ENCODE data around the gene CXCL5. TPM values are rescaled to one million over a fixed set of nuclear protein-coding genes. Genes with fewer than 3 reads are reported as not detected.

Gene CXCL5
- total RNA-seq (2021; ENCODE audit: unreplicated experiment), result 0.10 TPM
- 0.12 TPM for polyA plus RNA-seq (2012; ENCODE audit: insufficient read length)
- Bru-seq, nascent RNA, result percentile 20 among the genes with signal in this experiment
- BruChase-seq, experiment 1, labeled RNA remaining after a 2-hour chase, result percentile 24 among the genes with signal in this experiment
- BruChase-seq, experiment 2, labeled RNA remaining after a 6-hour chase, result percentile 40 among the genes with signal in this experiment
- long read RNA-seq, result 0 reads

GRCh38 chr4:73998040-73999011 is at the start of gene CXCL5:
Gene CXCL5, minus strand, starts transcription at chr4:73998677. Its CDS starts 96 bp downstream, at chr4:73998581.
- Histone ChIP-seq H3K4me1 (ENCODE audit: control insufficient read depth, insufficient read depth, low read length) (no peaks in the 10 kb centered on the region), H3K9me3 (ENCODE audit: control insufficient read depth, insufficient read depth, low read depth, low read length) (no peaks in the 10 kb centered on the region), H3K27ac (ENCODE audit: low read length) (no peak within 1 kb of the TSS), H3K36me3 (ENCODE audit: control insufficient read depth, insufficient read depth, low read length) (no peaks in the 10 kb centered on the region), H3K4me3 (ENCODE audit: low read depth in 2 of 2, low read length in 2 of 2) (peak within 1 kb of the TSS; percentile 29 to 46), H3K27me3 (ENCODE audit: control insufficient read depth, insufficient read depth, low read length) (0 out of 2 replicates have a peak, but pooled peaks cover 2% of the 10 kb centered on the region)
- POLR2A ChIA-PET, result no interaction called here
- TF ChIP-seq SIN3A (IDR thresholded peaks at IDR 0.05; ENCODE audit: borderline replicate concordance, insufficient read depth, low read depth, low read length), result no peak
- TF ChIP-seq, protein P1, sequence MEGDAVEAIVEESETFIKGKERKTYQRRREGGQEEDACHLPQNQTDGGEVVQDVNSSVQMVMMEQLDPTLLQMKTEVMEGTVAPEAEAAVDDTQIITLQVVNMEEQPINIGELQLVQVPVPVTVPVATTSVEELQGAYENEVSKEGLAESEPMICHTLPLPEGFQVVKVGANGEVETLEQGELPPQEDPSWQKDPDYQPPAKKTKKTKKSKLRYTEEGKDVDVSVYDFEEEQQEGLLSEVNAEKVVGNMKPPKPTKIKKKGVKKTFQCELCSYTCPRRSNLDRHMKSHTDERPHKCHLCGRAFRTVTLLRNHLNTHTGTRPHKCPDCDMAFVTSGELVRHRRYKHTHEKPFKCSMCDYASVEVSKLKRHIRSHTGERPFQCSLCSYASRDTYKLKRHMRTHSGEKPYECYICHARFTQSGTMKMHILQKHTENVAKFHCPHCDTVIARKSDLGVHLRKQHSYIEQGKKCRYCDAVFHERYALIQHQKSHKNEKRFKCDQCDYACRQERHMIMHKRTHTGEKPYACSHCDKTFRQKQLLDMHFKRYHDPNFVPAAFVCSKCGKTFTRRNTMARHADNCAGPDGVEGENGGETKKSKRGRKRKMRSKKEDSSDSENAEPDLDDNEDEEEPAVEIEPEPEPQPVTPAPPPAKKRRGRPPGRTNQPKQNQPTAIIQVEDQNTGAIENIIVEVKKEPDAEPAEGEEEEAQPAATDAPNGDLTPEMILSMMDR (IDR thresholded peaks at IDR 0.05), result no peak; the same call in 1 of the 2 replicates
- TF ChIP-seq TCF7L2 (IDR thresholded peaks at IDR 0.05; ENCODE audit: low read depth, low read length), result no peak
- TF ChIP-seq REST (IDR thresholded peaks at IDR 0.05; ENCODE audit: insufficient read depth in 1 of 2, low read depth in 2 of 2, low read length in 1 of 2), result no peak
- TF ChIP-seq POLR2AphosphoS5 (IDR thresholded peaks at IDR 0.05; ENCODE audit: low read depth, low read length), result no peak
- no peak for DNase-seq (ENCODE audit: low read depth, low spot score)
- in situ Hi-C loops (cut with HindIII; ENCODE audit: low pct_unique_long_range_greater_than_20kb, low sequenced_read_pairs), result no loop called here
- intact Hi-C loops (cut with micrococcal nuclease; ENCODE audit: unreplicated experiment), result no loop called here
- BruUV-seq (replicated peaks), result no TSS peak
- CTCF ChIA-PET, result no interaction called here
- ATAC-seq, result peak; percentile 80

GRCh38 chr4:74047152-74047551 is 48.7 kb upstream of the CXCL5 start:
- in situ Hi-C loops (cut with HindIII; ENCODE audit: low pct_unique_long_range_greater_than_20kb, low sequenced_read_pairs), result no loop called here
- POLR2A ChIA-PET, result no interaction called here

More at GRCh38 chr4:74047152-74047551, 48.7 kb upstream of the CXCL5 start:
- DNase-seq (ENCODE audit: low read depth, low spot score), result no peak
- Histone ChIP-seq H3K27ac (ENCODE audit: low read length) (no peak overlapping the region), H3K4me3 (ENCODE audit: low read depth in 2 of 2, low read length in 2 of 2) (no peak overlapping the region), H3K9me3 (ENCODE audit: control insufficient read depth, insufficient read depth, low read depth, low read length) (no peaks in the 10 kb centered on the region), H3K4me1 (ENCODE audit: control insufficient read depth, insufficient read depth, low read length) (no peaks in the 10 kb centered on the region), H3K27me3 (ENCODE audit: control insufficient read depth, insufficient read depth, low read length) (no peaks in the 10 kb centered on the region), H3K36me3 (ENCODE audit: control insufficient read depth, insufficient read depth, low read length) (no peaks in the 10 kb centered on the region)
- intact Hi-C loops (cut with micrococcal nuclease; ENCODE audit: unreplicated experiment), result no loop called here
- CTCF ChIA-PET, result no interaction called here
- no TSS peak for BruUV-seq (replicated peaks)
- TF ChIP-seq, protein P1 (IDR thresholded peaks at IDR 0.05), result no peak
- TF ChIP-seq POLR2AphosphoS5 (IDR thresholded peaks at IDR 0.05; ENCODE audit: low read depth, low read length) (no peak), REST (IDR thresholded peaks at IDR 0.05; ENCODE audit: insufficient read depth in 1 of 2, low read depth in 2 of 2, low read length in 1 of 2) (no peak), SIN3A (IDR thresholded peaks at IDR 0.05; ENCODE audit: borderline replicate concordance, insufficient read depth, low read depth, low read length) (no peak), TCF7L2 (IDR thresholded peaks at IDR 0.05; ENCODE audit: low read depth, low read length) (no peak)
- ATAC-seq, result no peak

Measured in Panc1 (cell line).